ENCODE results near the gene COQ8B.
"Not testable (repeated sequence)": the region's sequence is repeated elsewhere in the genome, so short reads cannot be mapped to it uniquely, and the experiment has no call there.

COQ8B gene

DNA sequence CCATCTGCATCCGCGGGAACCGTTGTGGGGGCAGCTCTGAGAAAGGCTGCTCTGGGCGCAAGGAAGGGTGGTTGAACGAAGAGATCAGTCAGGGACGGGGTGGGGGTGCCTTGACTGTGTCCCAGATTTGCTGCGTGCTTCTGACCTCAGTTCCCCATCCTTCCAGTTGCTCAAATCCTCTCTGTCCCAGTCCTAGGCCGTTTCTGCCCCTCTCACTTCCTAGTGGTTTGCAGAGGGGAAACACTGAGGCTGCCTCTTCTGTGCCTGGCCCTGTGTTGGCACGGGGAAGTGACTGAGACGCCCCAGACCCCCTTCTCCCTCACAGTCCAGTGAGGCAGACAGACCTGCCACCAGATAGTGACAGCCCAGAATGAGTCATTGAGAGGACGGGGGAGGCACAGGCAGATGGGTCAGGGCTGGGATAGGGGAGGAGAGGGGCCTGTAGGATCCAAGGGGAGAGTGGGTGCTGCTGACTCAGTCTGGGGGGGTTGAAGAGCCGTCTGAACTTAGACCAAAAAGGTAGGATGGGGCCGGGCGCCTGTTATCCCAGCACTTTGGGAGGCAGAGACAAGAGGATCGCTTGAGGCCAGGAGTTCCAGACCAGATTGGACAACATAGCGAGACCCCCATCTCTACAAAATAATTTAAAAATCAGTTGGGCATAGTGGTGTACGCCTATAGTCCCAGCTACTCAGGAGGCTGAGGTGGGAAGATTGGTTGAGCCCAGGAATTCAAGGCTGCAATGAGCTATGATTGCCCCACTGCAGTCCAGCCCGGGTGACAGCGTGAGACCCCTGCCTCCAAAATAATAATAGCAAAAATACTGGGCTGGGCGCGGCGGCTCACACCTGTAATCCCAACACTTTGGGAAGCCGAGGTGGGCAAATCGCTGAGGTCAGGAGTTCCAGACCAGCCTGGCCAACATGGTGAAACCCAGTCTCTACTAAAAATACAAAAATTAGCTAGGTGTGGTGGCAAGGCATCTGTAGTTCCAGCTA lies 52.7 kb downstream of the COQ8B start:
- DNase-seq, result no peak

GRCh38 chr19:40662925-40663694 lies 53.6 kb downstream of the COQ8B start:
- peak; percentile 65 to 75 for DNase-seq

DNA sequence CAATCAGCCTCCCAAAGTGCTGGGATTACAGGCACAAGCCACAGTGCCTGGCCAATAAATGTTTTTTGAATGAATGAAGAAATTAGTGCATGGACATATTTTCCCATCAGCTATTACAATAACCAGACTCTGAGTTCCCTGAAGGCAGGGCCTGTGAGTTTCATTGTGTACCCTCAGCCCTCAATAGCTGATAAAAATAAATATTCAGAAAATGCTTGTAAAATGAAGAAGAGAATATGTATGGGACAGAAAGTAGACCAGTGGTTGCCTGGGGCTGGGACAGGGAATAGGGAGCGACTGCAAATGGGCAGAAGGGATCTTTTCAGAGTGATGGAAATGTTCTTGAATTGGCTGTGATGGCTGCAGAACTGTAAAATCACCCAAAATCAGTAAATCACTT lies 55.1 kb downstream of the COQ8B start:
- DNase-seq, result no peak

DNA sequence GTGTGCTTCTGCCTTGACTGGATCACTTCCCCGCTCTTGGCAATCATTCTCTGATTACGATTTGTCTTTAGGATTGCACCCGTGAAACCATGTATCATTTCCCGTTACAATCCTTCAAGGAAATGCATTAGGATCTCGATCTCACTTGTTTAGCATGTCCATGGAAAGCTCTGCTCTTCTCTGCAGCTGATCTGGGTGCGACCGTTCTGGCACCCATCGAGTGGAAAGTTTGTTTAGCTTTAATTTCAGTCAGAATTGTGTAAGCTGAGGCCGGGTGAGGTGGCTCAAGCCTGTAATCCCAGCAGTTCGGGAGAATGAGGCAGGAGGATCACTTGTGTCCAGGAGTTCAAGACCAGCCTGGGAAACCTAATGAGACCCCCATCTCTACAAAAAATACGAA lies 57.1 kb downstream of the COQ8B start:
- DNase-seq, result no peak

DNA sequence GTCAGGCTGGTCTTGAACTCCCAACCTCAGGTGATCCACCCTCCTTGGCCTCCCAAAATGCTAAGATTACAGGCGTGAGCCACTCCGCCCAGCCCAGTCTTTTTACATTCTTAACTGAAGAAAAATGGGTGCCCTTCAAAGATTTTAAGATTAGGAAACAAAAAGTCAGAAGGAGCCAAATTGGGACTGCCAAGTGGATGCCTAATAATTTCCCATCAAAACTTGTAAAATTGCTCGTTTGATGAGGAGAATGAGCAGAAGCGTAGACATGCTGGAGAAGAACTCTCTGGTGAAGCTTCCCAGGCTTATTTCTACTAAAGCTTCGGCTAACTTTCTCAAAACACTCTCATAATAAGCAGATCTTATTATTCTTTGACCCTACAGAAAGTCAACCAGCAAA lies 57.6 kb downstream of the COQ8B start:
- DNase-seq, result no peak

- DNase-seq, result no peak
These were observed 58.7 kb downstream of the COQ8B start for GRCh38 chr19:40658031-40658430.

DNA sequence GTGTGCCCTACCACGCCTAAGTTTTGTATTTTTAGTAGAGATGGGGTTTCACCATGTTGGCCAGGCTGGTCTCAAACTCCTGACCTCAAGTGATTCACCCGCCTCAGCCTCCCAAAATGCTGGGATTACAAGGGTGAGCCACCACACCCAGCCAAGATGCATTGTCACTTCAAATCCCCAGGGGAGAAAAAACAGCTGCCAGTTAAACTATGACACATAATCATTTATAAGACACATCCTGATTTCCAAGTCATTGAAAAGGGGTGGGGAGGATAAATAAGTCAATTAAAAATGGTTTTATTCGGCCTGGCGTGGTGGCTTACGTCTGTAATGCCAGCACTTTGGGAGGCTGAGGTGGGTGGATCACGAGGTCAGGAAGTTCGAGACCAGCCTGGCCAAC lies 61.0 kb downstream of the COQ8B start:
- DNase-seq, result not testable (repeated sequence)

GRCh38 chr19:40652303-40652702 lies 64.4 kb downstream of the COQ8B start:
- DNase-seq, result not testable (repeated sequence)

GRCh38 chr19:40650749-40651305 lies 65.9 kb downstream of the COQ8B start:
- no peak for DNase-seq

DNA sequence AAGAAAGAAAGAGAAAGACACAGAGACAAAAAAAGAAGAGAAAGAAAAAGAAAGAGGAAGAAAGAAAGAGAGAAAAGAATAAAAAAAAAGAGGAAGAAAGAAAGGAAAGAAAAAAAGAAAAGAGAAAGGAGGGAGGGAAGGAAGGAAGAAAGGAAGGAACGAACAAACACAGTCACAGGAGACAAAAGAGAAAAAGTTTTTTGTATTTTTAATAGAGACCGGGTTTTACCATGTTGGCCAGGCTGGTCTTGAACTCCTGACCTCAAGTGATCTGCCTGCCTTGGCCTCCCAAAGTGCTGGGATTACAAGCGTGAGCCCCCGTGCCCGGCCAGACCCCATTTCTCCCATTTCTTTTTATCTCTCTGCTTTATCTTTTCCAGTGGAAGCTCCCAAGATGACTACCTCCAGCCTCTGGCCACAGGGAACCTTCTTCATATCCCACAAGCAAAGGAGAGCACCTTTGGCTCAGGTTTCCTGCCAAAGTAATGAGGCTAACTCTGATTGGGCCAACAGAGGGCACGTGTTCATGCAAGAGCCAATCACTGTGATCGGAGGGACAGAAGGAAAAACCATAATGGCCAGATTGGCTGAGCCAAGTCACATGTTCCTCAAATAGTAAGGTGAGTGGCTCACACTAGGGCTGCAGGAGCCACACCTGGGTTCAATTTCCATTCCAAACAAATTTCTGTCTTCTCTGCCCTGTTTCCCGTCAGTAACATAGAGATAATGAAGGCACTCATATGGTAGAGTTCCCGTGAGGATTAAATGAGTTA lies 66.6 kb downstream of the COQ8B start:
- DNase-seq, result not testable (repeated sequence)

DNA sequence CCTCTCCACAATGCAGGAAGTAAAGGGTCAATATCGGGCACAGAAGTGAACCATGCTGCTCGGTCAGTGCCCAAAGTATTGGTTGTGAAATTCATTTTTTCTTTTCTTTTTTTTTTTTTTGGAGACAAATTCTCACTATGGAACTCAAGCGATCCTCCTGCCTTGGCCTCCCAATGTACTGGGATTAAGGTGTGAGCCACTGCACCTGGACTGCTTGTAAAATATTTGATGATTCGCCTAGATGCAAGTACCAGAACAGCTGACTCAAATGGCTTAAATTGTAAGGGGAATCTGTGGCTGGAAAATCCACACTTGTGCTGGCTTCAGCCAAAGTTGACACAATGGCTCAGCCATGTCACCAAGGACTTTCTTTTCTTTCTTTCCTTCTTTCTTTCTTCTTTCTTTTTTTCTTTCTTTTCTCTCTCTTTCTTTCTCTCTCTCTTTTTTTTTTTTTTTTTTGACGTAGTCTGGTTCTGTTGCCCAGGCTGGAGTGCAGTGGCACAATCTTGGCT lies 69.9 kb downstream of the COQ8B start:
- no peak for DNase-seq

- DNase-seq, result no peak
These were observed 73.9 kb downstream of the COQ8B start for GRCh38 chr19:40642757-40643305.

DNA sequence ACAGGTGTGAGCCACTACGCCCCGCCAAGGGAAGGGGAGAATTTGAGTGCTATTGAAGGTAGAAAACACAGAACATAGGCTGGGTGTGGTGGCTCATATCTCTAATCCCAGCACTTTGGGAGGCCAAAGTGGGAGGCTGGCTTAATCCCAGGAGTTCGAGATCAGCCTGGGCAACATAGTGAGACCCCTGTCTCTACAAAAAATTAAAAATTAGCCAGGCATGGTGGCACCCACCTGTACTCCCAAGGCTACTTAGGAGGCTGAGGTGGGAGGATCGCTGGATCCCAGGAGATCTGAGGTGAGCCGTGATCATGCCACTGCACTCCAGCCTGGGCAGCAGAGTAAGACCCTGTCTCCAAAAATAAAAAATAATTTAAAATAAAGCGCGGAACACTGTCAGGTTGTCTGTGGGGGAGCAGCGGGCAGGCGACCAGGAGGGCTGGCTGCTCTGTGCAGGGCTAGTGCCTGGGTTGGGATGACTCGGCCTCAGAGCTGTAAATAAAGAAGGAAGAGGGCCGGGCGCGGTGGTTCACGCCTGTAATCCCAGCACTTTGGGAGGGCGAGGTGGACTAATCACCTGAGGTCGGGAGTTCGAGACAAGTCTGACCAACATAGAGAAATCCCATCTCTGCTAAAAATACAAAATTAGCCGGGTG lies 74.5 kb downstream of the COQ8B start:
- DNase-seq, result no peak
